T-helper 1 cell (primary cell): ENCODE results near the gene GLO1.

Source experiments
- DNase-seq, 5 donors: peaks; one replicate each; pipeline ENCODE4 v3.0.0-alpha.2; 2012 to 2020
- total RNA-seq, 4 donors: gene quantifications; one replicate each; lab custom pipeline; 2026; lab: John Stamatoyannopoulos, UW

GLO1 gene
- total RNA-seq, result 30.8 to 48.7 (median 39.9) reads per million in 4 donors

GRCh38 chr6:38702558-38703397, at the start of gene GLO1:
TSS of gene GLO1 (minus strand) at chr6:38703145. CDS start at chr6:38703054, 91 bp downstream.
- DNase-seq, result peak; percentile 90 to 97 (median 93)

- no peak for DNase-seq
These were observed 48.1 kb upstream of the GLO1 start for GRCh38 chr6:38750968-38751615.

GRCh38 chr6:38749473-38749872, 46.5 kb upstream of the GLO1 start:
- DNase-seq, result no peak

- DNase-seq, result no peak
These were observed 36.6 kb upstream of the GLO1 start for GRCh38 chr6:38739532-38739931.

GRCh38 chr6:38738261-38738660, 35.3 kb upstream of the GLO1 start:
- DNase-seq, result no peak

- DNase-seq, result no peak
These were observed 34.0 kb upstream of the GLO1 start for GRCh38 chr6:38736951-38737350.

GRCh38 chr6:38730140-38730862, 27.4 kb upstream of the GLO1 start:
- no peak for DNase-seq

- DNase-seq, result no peak
These were observed 25.3 kb upstream of the GLO1 start for GRCh38 chr6:38728203-38728602.

GRCh38 chr6:38725414-38726183, 22.7 kb upstream of the GLO1 start:
- DNase-seq, result peak in 1 of 5 donors; percentile 45

GRCh38 chr6:38724343-38724742, 21.4 kb upstream of the GLO1 start:
- no peak for DNase-seq

- DNase-seq, result no peak
These were observed 20.8 kb upstream of the GLO1 start for GRCh38 chr6:38723783-38724182.

- no peak for DNase-seq
These were observed 19.9 kb upstream of the GLO1 start for GRCh38 chr6:38722727-38723334.

- DNase-seq, result no peak
These were observed 19.1 kb upstream of the GLO1 start for GRCh38 chr6:38722038-38722437.

GRCh38 chr6:38720295-38720694, 17.4 kb upstream of the GLO1 start:
- no peak for DNase-seq

GRCh38 chr6:38719358-38719757, 16.4 kb upstream of the GLO1 start:
- DNase-seq, result no peak

GRCh38 chr6:38716825-38717224, 13.9 kb upstream of the GLO1 start:
- no peak for DNase-seq

GRCh38 chr6:38715016-38715689, 12.2 kb upstream of the GLO1 start, which contains the start of gene DNAH8:
TSS of gene DNAH8 (plus strand) at chr6:38715311. CDS start at chr6:38722810, 7,499 bp downstream.
- DNase-seq, result peak in 1 of 5 donors; percentile 18

- peak in 1 of 5 donors; percentile 27 for DNase-seq
These were observed 11.5 kb upstream of the GLO1 start for GRCh38 chr6:38714239-38715015.

GRCh38 chr6:38713812-38714211, 10.9 kb upstream of the GLO1 start:
- DNase-seq, result peak in 1 of 5 donors; percentile 87

GRCh38 chr6:38708496-38708895, 5.6 kb upstream of the GLO1 start:
- no peak for DNase-seq

GRCh38 chr6:38705924-38706323, 3.0 kb upstream of the GLO1 start:
- no peak for DNase-seq
